HG03135 (cell line): ENCODE data around the gene ANKRD31.
"Not testable (repeated sequence)": the region's sequence is repeated elsewhere in the genome, so short reads cannot be mapped to it uniquely, and the experiment has no call there.

ENCODE experiments used
- ATAC-seq: cut with Tn5 transposase; IDR thresholded peaks from one replicate; pipeline ENCODE4 v1.9.1; 2021; ENCODE audit warnings: mild to moderate bottlenecking, moderate library complexity; ENCODE audit not compliant: unreplicated experiment

ANKRD31 gene

GRCh38 chr5:75225506-75225905 is 11.2 kb downstream of the ANKRD31 start:
- no peak for ATAC-seq

GRCh38 chr5:75220787-75221186 is 15.9 kb downstream of the ANKRD31 start:
- ATAC-seq, result not testable (repeated sequence)

- ATAC-seq, result no peak
These were observed 21.8 kb downstream of the ANKRD31 start for GRCh38 chr5:75214928-75215327.

- ATAC-seq, result no peak
These were observed 22.3 kb downstream of the ANKRD31 start for GRCh38 chr5:75214409-75214808.

- no peak for ATAC-seq
These were observed 33.1 kb downstream of the ANKRD31 start for GRCh38 chr5:75203604-75204003.

- ATAC-seq, result no peak
These were observed 33.7 kb downstream of the ANKRD31 start for GRCh38 chr5:75202935-75203334.

GRCh38 chr5:75200776-75201175 is 35.9 kb downstream of the ANKRD31 start:
- no peak for ATAC-seq

GRCh38 chr5:75199946-75200345 is 36.7 kb downstream of the ANKRD31 start:
- no peak for ATAC-seq

GRCh38 chr5:75199071-75199470 is 37.6 kb downstream of the ANKRD31 start:
- ATAC-seq, result no peak

GRCh38 chr5:75197745-75198144 is 38.9 kb downstream of the ANKRD31 start:
- no peak for ATAC-seq

- ATAC-seq, result no peak
These were observed 43.9 kb downstream of the ANKRD31 start for GRCh38 chr5:75192804-75193203.

GRCh38 chr5:75192264-75192663 is 44.4 kb downstream of the ANKRD31 start:
- no peak for ATAC-seq

GRCh38 chr5:75190227-75190626 is 46.5 kb downstream of the ANKRD31 start:
- no peak for ATAC-seq

- ATAC-seq, result no peak
These were observed 47.3 kb downstream of the ANKRD31 start for GRCh38 chr5:75189353-75189752.

- no peak for ATAC-seq
These were observed 50.9 kb downstream of the ANKRD31 start for GRCh38 chr5:75185763-75186162.

GRCh38 chr5:75176009-75176408 is 60.7 kb downstream of the ANKRD31 start:
- ATAC-seq, result not testable (repeated sequence)

GRCh38 chr5:75174872-75175271 is 61.8 kb downstream of the ANKRD31 start:
- ATAC-seq, result not testable (repeated sequence)

- no peak for ATAC-seq
These were observed 67.2 kb downstream of the ANKRD31 start for GRCh38 chr5:75169516-75169915.

- ATAC-seq, result no peak
These were observed 68.5 kb downstream of the ANKRD31 start for GRCh38 chr5:75168026-75168735.

- ATAC-seq, result no peak
These were observed 69.3 kb downstream of the ANKRD31 start for GRCh38 chr5:75167345-75167744.

GRCh38 chr5:75161508-75161907 is 75.2 kb downstream of the ANKRD31 start:
- not testable (repeated sequence) for ATAC-seq

GRCh38 chr5:75156585-75156984 is 80.1 kb downstream of the ANKRD31 start:
- ATAC-seq, result no peak

GRCh38 chr5:75152860-75153259 is 83.8 kb downstream of the ANKRD31 start:
- ATAC-seq, result no peak
